ENCODE results near the gene OR5B21.

The OR5B21 gene

GRCh38 chr11:58494101-58494500, 13.8 kb downstream of the OR5B21 start:
- no peak for DNase-seq (ENCODE audit: low read depth, low spot score)

DNA sequence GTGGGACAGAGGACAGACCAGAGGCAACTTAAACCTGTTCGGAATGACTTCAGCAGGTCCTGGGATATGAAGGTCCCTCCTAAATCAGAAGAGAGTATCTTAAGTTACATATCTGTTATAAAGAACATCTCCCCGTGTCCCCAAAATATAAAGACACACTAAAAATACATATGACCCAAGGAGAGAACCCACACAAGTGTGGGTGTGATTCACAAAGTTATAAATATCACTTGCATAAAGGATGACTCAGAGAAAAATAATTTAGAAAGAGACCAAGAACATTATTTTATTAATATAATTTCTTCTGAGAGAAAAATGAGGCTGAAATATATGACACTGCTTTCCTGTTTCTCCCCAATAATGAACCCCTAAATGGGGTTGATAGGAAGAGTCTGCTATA, 14.2 kb downstream of the OR5B21 start:
- no peak for DNase-seq (ENCODE audit: low read depth, low spot score)

DNA sequence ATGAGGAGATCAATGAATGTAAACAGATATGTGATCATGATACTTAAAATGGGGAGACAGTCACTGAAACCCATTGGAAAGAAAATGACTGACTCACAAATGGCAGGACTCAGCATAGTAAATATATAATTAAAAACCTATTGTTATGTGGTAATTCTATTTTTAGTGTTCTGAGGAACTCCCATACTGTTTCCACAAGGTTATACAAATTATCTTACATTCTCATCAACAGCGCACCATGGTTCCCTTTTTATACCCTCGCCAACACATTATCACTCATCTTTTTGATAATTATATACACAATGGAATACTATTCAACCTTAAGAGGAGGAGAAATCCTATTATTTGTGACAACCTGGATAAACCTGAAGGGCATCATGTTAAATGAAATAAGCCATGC, 17.1 kb downstream of the OR5B21 start:
- DNase-seq (ENCODE audit: low read depth, low spot score): no peak

DNA sequence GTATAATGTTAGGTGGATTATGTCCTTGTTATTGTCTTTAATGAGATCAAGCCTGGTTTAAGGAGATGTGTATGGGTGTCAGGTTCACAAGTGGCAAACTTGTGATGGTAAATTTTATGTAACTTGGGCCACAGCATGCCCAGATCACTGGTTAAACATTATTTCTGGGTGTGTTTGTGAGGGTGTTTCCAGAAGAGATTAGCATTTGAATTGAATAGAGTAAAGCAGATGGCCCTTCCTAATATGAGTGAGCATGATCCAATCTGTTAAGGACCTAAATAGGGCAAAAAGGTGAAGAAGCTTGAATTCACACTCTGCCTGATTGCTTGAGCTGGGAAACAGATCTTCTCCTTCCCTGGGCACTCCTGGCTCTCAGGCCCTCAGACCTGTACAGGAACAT, 20.7 kb downstream of the OR5B21 start:
- no peak for DNase-seq (ENCODE audit: low read depth, low spot score)

DNA sequence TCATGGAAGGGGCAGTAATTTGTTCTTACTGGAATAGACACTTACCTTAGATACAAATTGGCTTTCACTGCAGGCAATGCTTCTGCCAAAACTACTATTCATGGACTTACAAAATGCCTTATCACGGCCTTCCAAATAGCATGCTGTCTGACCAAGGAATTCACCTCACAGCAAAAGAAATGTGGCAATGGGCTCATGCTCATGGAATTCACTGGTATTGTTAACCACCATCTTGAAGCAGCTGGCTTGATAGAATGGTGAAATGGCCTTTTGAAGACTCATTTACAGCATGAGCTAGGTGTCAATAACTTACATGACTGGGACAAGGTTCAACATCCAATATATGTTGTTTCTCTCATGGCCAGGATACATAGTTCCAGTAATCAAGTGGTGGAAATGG, 21.9 kb downstream of the OR5B21 start:
- DNase-seq (ENCODE audit: low read depth, low spot score): no peak

DNA sequence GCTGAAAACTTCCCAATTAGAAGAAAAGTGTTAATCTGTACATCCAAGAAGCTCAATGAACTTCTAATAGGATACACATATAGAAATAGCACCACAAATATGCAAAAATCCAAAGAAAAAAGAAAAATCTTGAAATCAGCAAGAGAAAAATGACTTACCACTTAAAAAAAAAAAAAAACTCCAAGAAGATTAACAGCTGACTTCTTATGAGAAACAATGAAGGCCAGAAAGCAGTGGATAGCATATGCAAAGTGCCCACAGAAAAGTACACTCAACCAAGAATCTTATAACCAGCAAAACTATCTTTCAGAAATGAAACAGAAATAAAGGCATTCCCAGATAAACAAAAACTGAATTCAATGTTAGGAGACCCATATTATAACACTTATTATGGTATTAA, 36.0 kb downstream of the OR5B21 start:
- no peak for DNase-seq (ENCODE audit: low read depth, low spot score)

DNA sequence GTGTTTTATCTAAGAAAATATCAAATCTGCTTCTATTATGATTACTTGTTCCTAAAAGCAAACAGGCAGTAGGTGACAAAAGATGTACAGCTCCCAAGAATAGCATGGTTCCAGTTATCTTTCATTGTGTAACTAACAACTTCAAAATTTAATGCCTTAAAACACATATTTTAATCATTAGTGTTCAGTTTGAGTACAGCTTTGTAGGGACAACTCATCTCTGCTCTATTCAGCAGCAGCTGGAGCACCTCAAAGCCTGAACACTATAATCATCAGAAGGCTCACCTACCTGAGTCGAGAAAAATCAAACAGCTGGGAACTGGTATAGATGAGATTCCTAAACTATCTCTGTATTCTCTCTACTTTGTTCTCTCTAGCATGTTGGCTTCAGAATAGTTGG, 41.6 kb downstream of the OR5B21 start:
- no peak for DNase-seq (ENCODE audit: low read depth, low spot score)

- no peak for DNase-seq (ENCODE audit: low read depth, low spot score)
Measured at GRCh38 chr11:58465690-58466089, 42.2 kb downstream of the OR5B21 start.
